ENCODE measurements around the gene GPC2.
A peak's percentile ranks its signal among the peaks of the same experiment; 100 is the strongest.
"Not testable (repeated sequence)": the region's sequence is repeated elsewhere in the genome, so short reads cannot be mapped to it uniquely, and the experiment has no call there.

Gene GPC2

GRCh38 chr7:100154651-100155491 is 22.3 kb downstream of the GPC2 start:
- no peak overlapping the region for H3K9ac ChIP-seq (ENCODE audit: low read length)
- H3K4me1 ChIP-seq (ENCODE audit: control insufficient read depth, insufficient read depth, low read length) = peaks cover 29% of the 10 kb centered on the region
- H3K27me3 ChIP-seq (replicated peaks; ENCODE audit: control insufficient read depth, insufficient read depth, low read length) = no peaks in the 10 kb centered on the region
- peaks cover 39% of the 10 kb centered on the region for H3K36me3 ChIP-seq (ENCODE audit: control insufficient read depth, insufficient read depth, low read length, severe bottlenecking)
- H3K9me3 ChIP-seq (ENCODE audit: control insufficient read depth, low read length) = no peaks in the 10 kb centered on the region
- H3K4me3 ChIP-seq (ENCODE audit: low read length) = no peak overlapping the region
- DNase-seq (ENCODE audit: low read depth) = no peak

GRCh38 chr7:100153708-100154535 is 23.3 kb downstream of the GPC2 start:
- Histone ChIP-seq H3K9ac (ENCODE audit: low read length) (no peak overlapping the region), H3K27me3 (replicated peaks; ENCODE audit: control insufficient read depth, insufficient read depth, low read length) (no peaks in the 10 kb centered on the region), H3K4me3 (ENCODE audit: low read length) (no peak overlapping the region), H3K36me3 (ENCODE audit: control insufficient read depth, insufficient read depth, low read length, severe bottlenecking) (peaks cover 39% of the 10 kb centered on the region), H3K9me3 (ENCODE audit: control insufficient read depth, low read length) (no peaks in the 10 kb centered on the region), H3K4me1 (ENCODE audit: control insufficient read depth, insufficient read depth, low read length) (peaks cover 31% of the 10 kb centered on the region)
- DNase-seq (ENCODE audit: low read depth) = no peak

- Histone ChIP-seq H3K36me3 (ENCODE audit: control insufficient read depth, insufficient read depth, low read length, severe bottlenecking) (peaks cover 39% of the 10 kb centered on the region), H3K27me3 (replicated peaks; ENCODE audit: control insufficient read depth, insufficient read depth, low read length) (no peaks in the 10 kb centered on the region), H3K4me1 (ENCODE audit: control insufficient read depth, insufficient read depth, low read length) (peaks cover 32% of the 10 kb centered on the region), H3K9me3 (ENCODE audit: control insufficient read depth, low read length) (no peaks in the 10 kb centered on the region), H3K9ac (ENCODE audit: low read length) (no peak overlapping the region), H3K4me3 (ENCODE audit: low read length) (no peak overlapping the region)
- DNase-seq (ENCODE audit: low read depth) = no peak
These were observed 24.1 kb downstream of the GPC2 start for GRCh38 chr7:100152937-100153666.

- Histone ChIP-seq H3K27me3 (replicated peaks; ENCODE audit: control insufficient read depth, insufficient read depth, low read length) (no peaks in the 10 kb centered on the region), H3K4me3 (ENCODE audit: low read length) (no peak overlapping the region), H3K4me1 (ENCODE audit: control insufficient read depth, insufficient read depth, low read length) (peaks cover 30% of the 10 kb centered on the region), H3K36me3 (ENCODE audit: control insufficient read depth, insufficient read depth, low read length, severe bottlenecking) (peaks cover 39% of the 10 kb centered on the region), H3K9ac (ENCODE audit: low read length) (no peak overlapping the region), H3K9me3 (ENCODE audit: control insufficient read depth, low read length) (no peaks in the 10 kb centered on the region)
- DNase-seq (ENCODE audit: low read depth) = no peak
These were observed 24.8 kb downstream of the GPC2 start for GRCh38 chr7:100152404-100152803.

- H3K36me3 ChIP-seq (ENCODE audit: control insufficient read depth, insufficient read depth, low read length, severe bottlenecking) = peaks cover 7% of the 10 kb centered on the region
- H3K9ac ChIP-seq (ENCODE audit: low read length) = peak within 1 kb of the TSS; percentile 94
- no peaks in the 10 kb centered on the region for H3K9me3 ChIP-seq (ENCODE audit: control insufficient read depth, low read length)
- peak within 1 kb of the TSS; percentile 95 for H3K4me3 ChIP-seq (ENCODE audit: low read length)
- H3K4me1 ChIP-seq (ENCODE audit: control insufficient read depth, insufficient read depth, low read length) = peaks cover 16% of the 10 kb centered on the region
- peak; percentile 99 for DNase-seq (ENCODE audit: low read depth)
- H3K27me3 ChIP-seq (replicated peaks; ENCODE audit: control insufficient read depth, insufficient read depth, low read length) = no peaks in the 10 kb centered on the region
These were observed 28.4 kb downstream of the GPC2 start, which contains the start of gene LAMTOR4 for GRCh38 chr7:100148559-100149328. Gene LAMTOR4, plus strand, starts transcription at chr7:100148918. Its CDS starts 55 bp downstream, at chr7:100148973.

- Histone ChIP-seq H3K4me1 (ENCODE audit: control insufficient read depth, insufficient read depth, low read length) (peaks cover 15% of the 10 kb centered on the region), H3K9me3 (ENCODE audit: control insufficient read depth, low read length) (no peaks in the 10 kb centered on the region), H3K27me3 (replicated peaks; ENCODE audit: control insufficient read depth, insufficient read depth, low read length) (no peaks in the 10 kb centered on the region), H3K9ac (ENCODE audit: low read length) (peak overlapping the region; percentile 76), H3K36me3 (ENCODE audit: control insufficient read depth, insufficient read depth, low read length, severe bottlenecking) (peaks cover 1% of the 10 kb centered on the region), H3K4me3 (ENCODE audit: low read length) (peak overlapping the region; percentile 95)
- DNase-seq (ENCODE audit: low read depth) = no peak
These were observed 29.0 kb downstream of the GPC2 start for GRCh38 chr7:100148225-100148558.

GRCh38 chr7:100147278-100147677 is 29.9 kb downstream of the GPC2 start:
- no peaks in the 10 kb centered on the region for H3K36me3 ChIP-seq (ENCODE audit: control insufficient read depth, insufficient read depth, low read length, severe bottlenecking)
- no peaks in the 10 kb centered on the region for H3K9me3 ChIP-seq (ENCODE audit: control insufficient read depth, low read length)
- H3K27me3 ChIP-seq (replicated peaks; ENCODE audit: control insufficient read depth, insufficient read depth, low read length) = no peaks in the 10 kb centered on the region
- H3K4me3 ChIP-seq (ENCODE audit: low read length) = no peak overlapping the region
- H3K4me1 ChIP-seq (ENCODE audit: control insufficient read depth, insufficient read depth, low read length) = peaks cover 15% of the 10 kb centered on the region
- H3K9ac ChIP-seq (ENCODE audit: low read length) = no peak overlapping the region
- no peak for DNase-seq (ENCODE audit: low read depth)

- H3K9me3 ChIP-seq (ENCODE audit: control insufficient read depth, low read length); H3K36me3 ChIP-seq (ENCODE audit: control insufficient read depth, insufficient read depth, low read length, severe bottlenecking); H3K27me3 ChIP-seq (replicated peaks; ENCODE audit: control insufficient read depth, insufficient read depth, low read length); H3K9ac ChIP-seq (ENCODE audit: low read length); DNase-seq (ENCODE audit: low read depth); H3K4me3 ChIP-seq (ENCODE audit: low read length): not testable (repeated sequence)
- H3K4me1 ChIP-seq (ENCODE audit: control insufficient read depth, insufficient read depth, low read length) = peaks cover 17% of the 10 kb centered on the region
These were observed 30.8 kb downstream of the GPC2 start for GRCh38 chr7:100146350-100146749.

GRCh38 chr7:100142461-100142860 is 34.7 kb downstream of the GPC2 start:
- Histone ChIP-seq H3K9ac (ENCODE audit: low read length) (no peak overlapping the region), H3K9me3 (ENCODE audit: control insufficient read depth, low read length) (no peaks in the 10 kb centered on the region), H3K36me3 (ENCODE audit: control insufficient read depth, insufficient read depth, low read length, severe bottlenecking) (no peaks in the 10 kb centered on the region), H3K4me1 (ENCODE audit: control insufficient read depth, insufficient read depth, low read length) (peaks cover 2% of the 10 kb centered on the region), H3K27me3 (replicated peaks; ENCODE audit: control insufficient read depth, insufficient read depth, low read length) (peaks cover 10% of the 10 kb centered on the region), H3K4me3 (ENCODE audit: low read length) (no peak overlapping the region)
- DNase-seq (ENCODE audit: low read depth) = no peak

GRCh38 chr7:100141555-100141949 is 35.6 kb downstream of the GPC2 start:
- no peak for DNase-seq (ENCODE audit: low read depth)
- Histone ChIP-seq H3K9me3 (ENCODE audit: control insufficient read depth, low read length) (no peaks in the 10 kb centered on the region), H3K4me1 (ENCODE audit: control insufficient read depth, insufficient read depth, low read length) (peaks cover 2% of the 10 kb centered on the region), H3K4me3 (ENCODE audit: low read length) (no peak overlapping the region), H3K36me3 (ENCODE audit: control insufficient read depth, insufficient read depth, low read length, severe bottlenecking) (no peaks in the 10 kb centered on the region), H3K9ac (ENCODE audit: low read length) (no peak overlapping the region), H3K27me3 (replicated peaks; ENCODE audit: control insufficient read depth, insufficient read depth, low read length) (peaks cover 10% of the 10 kb centered on the region)

Data from adipocyte (in vitro differentiated cells).